Ishikawa (cell line): ENCODE results near the gene RNF112.

Experiments
- CEBPB ChIP-seq: IDR thresholded peaks from 2 replicates; pipeline ENCODE4 v1.6.1; 2012
- CREB1 ChIP-seq: IDR thresholded peaks from 2 replicates; pipeline ENCODE4 v1.6.1; 2012; ENCODE audit warnings: low read depth
- EGR1 ChIP-seq: IDR thresholded peaks from 2 replicates; pipeline ENCODE4 v1.6.1; 2012
- EP300 ChIP-seq: IDR thresholded peaks from 2 replicates; pipeline ENCODE4 v1.6.1; 2012; ENCODE audit warnings: borderline replicate concordance
- FOXM1 ChIP-seq: IDR thresholded peaks from 2 replicates; pipeline ENCODE4 v1.6.1; 2012; ENCODE audit warnings: low read depth, borderline replicate concordance
- MAX ChIP-seq: IDR thresholded peaks from 2 replicates; pipeline ENCODE4 v1.6.1; 2012
- NFIC ChIP-seq: IDR thresholded peaks from 2 replicates; pipeline ENCODE4 v1.6.1; 2012
- RAD21 ChIP-seq: IDR thresholded peaks from 2 replicates; pipeline ENCODE4 v1.6.1; 2012; ENCODE audit warnings: low read depth
- TAF1 ChIP-seq: IDR thresholded peaks from 2 replicates; pipeline ENCODE4 v1.6.1; 2012; ENCODE audit warnings: low read depth, mild to moderate bottlenecking
- TCF12 ChIP-seq: IDR thresholded peaks from 2 replicates; pipeline ENCODE4 v1.6.1; 2012; ENCODE audit warnings: low read depth
- TEAD4 ChIP-seq: IDR thresholded peaks from 2 replicates; pipeline ENCODE4 v1.6.1; 2012
- USF1 ChIP-seq: IDR thresholded peaks from 2 replicates; pipeline ENCODE4 v1.6.1; 2012
- YY1 ChIP-seq: IDR thresholded peaks from 2 replicates; pipeline ENCODE4 v1.6.1; 2012; ENCODE audit warnings: low read depth
- ZBTB7A ChIP-seq: IDR thresholded peaks from 2 replicates; pipeline ENCODE4 v1.6.1; 2012; ENCODE audit warnings: low read depth
- TF ChIP-seq, protein P1 (sequence below): IDR thresholded peaks from 2 replicates; pipeline ENCODE4 v1.6.1; 2012; ENCODE audit warnings: low read depth, mild to moderate bottlenecking

Gene RNF112

GRCh38 chr17:19413761-19414160 lies 2.7 kb downstream of the RNF112 start:
- TF ChIP-seq NFIC (no peak), FOXM1 (no peak), CREB1 (no peak), USF1 (no peak), CEBPB (no peak), RAD21 (no peak), TCF12 (no peak), YY1 (no peak), MAX (no peak)
- TF ChIP-seq, protein P1, sequence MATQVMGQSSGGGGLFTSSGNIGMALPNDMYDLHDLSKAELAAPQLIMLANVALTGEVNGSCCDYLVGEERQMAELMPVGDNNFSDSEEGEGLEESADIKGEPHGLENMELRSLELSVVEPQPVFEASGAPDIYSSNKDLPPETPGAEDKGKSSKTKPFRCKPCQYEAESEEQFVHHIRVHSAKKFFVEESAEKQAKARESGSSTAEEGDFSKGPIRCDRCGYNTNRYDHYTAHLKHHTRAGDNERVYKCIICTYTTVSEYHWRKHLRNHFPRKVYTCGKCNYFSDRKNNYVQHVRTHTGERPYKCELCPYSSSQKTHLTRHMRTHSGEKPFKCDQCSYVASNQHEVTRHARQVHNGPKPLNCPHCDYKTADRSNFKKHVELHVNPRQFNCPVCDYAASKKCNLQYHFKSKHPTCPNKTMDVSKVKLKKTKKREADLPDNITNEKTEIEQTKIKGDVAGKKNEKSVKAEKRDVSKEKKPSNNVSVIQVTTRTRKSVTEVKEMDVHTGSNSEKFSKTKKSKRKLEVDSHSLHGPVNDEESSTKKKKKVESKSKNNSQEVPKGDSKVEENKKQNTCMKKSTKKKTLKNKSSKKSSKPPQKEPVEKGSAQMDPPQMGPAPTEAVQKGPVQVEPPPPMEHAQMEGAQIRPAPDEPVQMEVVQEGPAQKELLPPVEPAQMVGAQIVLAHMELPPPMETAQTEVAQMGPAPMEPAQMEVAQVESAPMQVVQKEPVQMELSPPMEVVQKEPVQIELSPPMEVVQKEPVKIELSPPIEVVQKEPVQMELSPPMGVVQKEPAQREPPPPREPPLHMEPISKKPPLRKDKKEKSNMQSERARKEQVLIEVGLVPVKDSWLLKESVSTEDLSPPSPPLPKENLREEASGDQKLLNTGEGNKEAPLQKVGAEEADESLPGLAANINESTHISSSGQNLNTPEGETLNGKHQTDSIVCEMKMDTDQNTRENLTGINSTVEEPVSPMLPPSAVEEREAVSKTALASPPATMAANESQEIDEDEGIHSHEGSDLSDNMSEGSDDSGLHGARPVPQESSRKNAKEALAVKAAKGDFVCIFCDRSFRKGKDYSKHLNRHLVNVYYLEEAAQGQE: no peak

- TF ChIP-seq CEBPB (no peak), MAX (no peak), TAF1 (no peak), EP300 (no peak), TCF12 (no peak), FOXM1 (no peak)
- TF ChIP-seq, protein P1: no peak
Measured at GRCh38 chr17:19414396-19415280, 3.6 kb downstream of the RNF112 start.

DNA sequence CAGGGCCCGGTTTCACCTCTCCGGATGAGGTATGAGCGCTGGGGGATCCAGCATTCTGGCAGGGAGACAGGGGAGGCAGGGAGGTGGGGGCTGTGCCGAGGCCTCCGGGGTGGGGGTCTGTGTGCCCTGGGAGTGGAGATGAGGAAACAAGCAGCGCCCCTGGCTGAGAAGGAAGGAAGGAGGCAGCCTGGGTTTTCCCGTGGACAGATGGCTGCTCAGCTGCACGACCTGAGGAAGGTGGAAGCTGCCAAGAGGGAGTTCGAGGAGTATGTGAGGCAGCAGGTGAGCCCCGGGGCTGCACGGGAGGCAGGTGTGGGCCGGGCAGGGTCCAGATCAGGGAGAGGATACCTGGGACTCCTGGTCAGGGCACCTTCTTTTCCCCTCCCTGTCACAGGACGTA lies 4.3 kb downstream of the RNF112 start:
- TF ChIP-seq EGR1: no peak
- TF ChIP-seq CEBPB: no peak
- TF ChIP-seq EP300: no peak
- no peak for TF ChIP-seq TAF1
- TF ChIP-seq ZBTB7A: no peak
- no peak for TF ChIP-seq MAX
- no peak for TF ChIP-seq NFIC
- no peak for TF ChIP-seq RAD21
- TF ChIP-seq TEAD4: no peak
- no peak for TF ChIP-seq USF1
- no peak for TF ChIP-seq CREB1
- no peak for TF ChIP-seq YY1
- no peak for TF ChIP-seq TCF12
- TF ChIP-seq FOXM1: no peak
- TF ChIP-seq, protein P1: no peak
